Measurements from ENCODE around the gene TKFC.

TKFC gene

DNA sequence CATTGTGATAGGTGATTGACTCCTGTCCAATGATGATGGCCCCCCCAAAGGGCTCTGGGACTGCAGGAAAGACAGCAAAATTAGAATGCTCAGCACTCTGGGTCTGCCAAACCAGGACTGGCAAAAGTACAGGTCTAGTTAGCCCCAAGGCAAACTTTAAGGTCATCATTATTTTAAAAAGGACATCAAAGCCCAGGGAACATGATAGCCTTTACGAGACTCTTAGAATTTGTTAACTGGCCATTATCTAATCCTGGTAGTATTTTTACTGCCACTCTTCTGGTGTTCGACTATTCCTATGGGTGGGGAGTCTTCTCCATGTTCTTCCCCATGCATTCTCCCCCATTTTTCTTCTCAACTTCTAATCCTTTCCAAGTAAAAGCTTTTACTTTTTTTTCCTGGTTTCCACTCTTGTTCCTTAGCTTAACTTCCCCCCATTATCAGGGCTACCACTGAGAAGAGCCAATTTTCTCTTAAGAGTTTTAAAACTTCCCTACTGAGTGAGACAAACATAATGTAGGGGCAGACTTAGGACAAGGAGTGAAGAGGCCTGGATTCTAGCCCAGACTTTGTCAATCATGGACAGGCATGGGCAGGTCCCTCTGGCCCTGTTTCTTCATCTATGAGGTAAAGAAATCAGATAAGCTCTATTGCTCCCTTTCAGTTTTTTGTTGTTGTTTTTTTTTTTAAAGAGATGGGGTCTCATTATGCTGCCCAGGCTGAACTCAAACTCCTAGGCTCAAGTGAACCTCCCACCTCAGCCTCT is 7.2 kb upstream of the TKFC start:
- no peak for DNase-seq

DNA sequence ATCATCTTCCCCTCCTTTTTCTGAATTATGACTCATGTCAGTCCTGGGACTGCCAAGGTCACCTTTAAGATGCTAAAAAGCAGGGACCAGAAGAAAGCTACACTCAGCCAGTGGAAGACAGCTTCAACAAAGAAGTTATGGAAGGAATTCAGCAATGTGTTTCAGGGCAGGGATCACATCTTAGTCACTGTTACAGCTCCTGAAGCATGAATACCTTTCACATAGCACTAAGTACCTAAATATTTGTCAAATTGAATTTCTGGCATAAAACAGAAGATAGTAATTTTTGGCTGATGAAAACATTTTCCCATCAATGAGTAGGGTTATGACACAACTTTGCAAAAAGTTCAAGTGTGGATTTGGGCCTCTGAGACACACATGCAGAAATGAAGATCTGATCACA is 5.4 kb upstream of the TKFC start:
- DNase-seq: no peak

DNA sequence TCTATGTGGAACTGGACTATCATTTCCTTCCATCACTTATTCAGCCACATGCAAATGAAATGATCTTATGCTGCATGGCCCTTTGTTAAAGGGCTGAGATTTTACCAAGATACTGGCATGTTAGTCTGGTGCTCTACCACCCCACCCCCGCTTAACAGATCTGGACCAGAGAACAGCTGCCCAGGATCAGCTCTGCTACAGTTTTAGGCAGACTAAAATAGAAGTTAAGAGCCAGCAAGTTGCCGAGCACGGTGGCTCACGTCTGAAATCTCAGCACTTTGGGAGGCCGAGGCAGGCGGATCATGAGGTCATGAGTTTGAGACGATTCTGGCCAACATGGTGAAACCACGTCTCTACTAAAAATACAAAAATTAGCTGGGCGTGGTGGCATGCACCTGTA is 4.7 kb upstream of the TKFC start:
- DNase-seq: no peak

DNA sequence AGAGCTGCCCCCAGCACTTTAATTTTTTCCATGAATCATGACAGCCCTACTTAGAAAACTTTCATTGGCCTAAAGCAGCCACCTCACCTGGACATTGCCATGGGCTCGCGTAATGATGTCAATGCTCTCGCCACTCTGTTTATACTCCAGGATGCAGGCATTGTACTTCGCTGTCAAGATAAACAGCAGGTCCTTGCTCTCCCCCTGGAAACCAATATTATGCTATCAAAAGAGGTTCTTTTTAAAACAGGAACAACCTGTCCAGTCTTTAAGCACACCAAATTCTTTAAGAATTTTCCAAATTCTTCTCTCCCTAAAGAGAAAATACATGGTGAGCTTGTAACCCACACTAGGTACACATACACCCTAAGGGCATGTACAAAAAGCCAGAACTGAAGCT is 3.2 kb upstream of the TKFC start:
- no peak for DNase-seq

DNA sequence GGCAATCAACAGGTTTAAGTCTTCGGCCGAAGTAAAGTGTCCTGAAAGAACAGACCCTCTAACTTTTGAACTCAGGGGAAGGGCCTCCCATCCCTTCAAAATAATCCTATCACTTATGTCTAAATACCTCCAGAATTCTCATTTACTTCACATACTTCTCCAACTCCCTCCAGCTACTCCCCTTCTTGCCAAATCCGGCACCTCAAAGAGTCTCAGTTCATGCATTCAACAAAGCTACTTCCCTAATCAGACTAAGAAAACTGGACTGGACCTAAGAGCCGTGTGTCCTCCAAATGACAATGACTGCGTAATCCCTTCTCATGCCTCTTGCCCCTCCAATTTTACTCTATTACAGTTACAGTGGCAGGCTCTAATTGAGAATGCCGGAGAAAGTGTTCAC is 1.4 kb upstream of the TKFC start:
- DNase-seq: no peak

DNA sequence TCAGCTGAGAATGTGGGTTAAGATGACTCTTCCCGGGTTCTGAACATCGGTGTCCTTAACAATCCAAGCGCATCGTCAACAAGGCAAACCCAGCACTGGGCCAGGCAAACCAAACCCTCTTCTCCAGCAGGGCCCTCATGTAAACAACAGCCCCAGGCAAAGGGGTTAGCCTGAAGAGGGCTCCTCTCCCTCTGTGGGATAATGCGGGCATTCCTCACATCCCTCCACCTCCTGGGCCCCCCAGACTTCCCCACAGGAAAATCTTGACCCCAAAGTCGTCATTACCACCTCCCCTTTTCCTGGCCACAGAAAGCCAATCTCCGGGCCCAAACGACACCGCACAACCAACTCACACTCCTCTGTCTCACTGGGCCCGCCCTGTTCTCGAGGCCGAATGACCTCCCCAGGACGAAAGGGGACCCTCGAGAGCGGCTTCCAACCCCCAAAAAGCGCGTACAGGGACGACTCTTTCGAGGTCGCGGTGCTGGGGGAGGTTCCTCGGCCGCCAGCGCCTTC is 689 bp upstream of the TKFC start:
- DNase-seq: peak; percentile 15

DNA sequence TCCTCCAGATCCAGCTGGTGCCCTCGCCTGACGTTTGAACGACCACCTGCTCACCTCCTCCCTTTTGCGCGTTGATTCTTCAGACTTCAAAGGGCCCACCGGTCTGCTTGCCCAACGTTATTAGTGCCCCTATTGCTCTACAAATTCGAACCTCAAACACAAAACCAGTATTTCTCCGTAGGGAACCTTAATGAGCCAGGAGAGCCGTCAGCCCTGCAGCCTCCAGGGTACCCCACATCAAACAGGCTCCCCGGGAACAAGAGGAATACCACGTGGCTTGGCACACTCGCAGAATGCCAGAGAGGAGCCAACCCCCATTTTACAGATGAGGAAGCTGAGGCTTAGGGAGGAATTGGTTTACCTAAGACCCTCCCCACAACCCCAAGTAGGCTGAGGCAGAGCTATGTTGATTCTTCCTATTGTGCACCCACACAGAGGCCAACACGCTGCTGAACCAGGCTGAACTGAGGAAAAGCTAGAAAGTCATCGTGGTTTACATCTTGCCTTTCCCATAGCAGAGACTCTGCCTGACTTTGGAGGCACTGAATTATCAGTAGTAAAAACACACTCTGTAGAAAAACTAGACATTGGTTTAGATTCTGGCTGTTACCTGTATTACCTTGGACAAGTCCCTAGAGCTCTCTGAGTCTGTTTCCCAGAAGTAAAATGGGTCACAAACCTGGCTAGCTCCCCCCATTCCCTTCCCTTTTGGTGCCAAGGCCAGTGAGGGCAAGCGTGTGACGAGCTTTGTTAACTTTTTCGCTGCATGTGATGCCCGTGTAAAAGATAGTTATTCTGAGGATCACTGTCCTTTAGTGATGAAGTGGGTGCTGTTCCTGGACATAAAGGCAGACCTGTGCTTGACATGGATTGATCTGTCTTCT is 764 bp downstream of the TKFC start:
- DNase-seq: peak; percentile 38

DNA sequence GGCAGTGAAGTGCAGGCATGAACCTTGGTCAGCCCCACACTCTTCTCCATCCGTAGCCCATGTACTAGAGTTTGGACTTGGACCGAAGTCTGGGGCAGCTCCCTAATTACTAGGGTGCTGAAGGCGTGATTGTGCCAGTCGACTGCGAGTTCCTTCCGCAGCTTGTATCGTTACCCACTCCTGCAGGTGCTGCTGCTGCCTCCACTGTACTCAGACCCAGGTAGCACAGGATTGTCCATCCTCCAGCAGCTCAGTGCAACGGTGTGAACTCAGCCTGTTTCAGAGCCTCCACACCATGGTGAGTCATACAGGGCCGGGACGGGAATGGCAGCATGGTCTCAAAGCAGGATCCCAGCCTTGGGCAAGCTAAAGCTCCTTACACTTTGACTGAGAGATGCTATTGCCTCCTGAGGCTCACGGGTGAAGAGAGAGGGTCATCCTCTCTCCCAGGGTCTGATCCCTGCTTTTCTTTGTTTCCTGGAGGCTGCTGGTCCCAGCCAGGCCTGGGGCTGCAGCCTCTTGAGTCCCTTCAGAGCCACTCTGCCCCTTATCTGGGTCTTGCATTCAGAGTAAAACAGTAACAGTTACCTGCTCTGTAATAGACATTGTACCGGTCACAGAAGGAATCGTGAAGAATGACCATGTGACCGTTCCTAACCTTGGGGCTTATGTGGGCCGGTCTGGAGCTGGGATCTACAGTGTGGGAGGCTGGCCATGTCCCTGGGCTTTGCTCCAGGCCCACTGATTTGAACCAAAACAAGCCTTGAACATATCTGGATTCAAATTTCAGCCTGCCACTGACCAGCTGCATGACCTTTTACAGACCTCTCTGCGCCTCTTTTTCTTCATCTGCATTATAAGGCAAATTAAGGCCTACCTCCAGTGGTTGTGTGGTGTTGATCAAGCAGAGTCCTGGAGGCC is 1.7 kb downstream of the TKFC start:
- DNase-seq: no peak

DNA sequence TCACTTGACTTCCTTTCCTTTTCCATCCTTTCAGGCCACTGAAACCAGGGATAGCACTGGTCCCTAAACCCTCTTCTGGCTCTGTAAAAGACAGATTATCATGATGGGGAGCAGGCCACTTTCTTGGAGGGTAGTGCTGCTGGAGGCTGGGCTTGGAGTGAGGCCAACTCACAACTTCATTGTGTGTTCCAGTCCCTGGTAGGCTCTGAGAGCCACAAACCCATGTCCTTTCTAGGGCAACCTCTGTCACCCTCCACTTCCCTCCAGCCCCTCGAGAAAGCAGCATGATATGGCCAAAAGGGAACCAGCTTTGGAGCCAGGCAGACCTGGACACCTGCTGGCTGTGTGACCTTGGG is 2.3 kb downstream of the TKFC start:
- no peak for DNase-seq

DNA sequence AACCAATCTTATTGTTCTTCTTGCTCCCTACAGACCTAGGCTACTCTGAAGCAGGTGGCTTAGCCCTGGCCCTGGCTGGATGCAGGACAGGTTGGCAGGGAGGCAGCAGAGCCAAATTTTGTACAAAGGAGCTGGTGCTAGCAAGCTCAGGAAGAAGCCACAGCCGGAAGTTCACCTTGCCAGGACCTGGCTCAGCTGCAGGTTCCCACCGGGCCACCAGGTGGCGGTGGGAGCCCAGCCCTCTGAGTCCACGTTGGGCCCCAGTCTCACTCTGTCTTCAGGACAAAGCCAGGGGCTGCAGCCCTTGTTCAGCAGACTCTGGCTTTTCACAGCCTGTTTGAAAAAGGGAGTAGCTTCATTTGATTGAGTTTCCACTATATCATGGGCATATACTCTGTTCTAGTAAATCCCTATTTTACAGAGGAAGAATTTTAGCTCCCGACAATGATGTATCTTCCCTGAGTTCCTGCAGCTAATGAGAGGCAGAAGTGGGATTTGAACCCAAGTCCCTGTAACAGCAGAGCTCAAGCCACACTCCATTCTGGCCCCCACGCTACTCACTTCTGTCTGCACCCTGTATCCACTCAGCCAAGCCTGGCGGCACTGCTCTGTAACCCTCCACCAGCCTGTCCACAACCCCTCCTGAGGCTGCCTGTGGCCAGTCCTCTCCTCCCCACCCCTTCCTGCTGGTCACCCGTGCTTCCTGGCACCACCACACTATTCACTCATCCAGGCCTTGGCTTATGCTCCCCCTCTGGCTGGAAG is 3.3 kb downstream of the TKFC start:
- peak; percentile 90 for DNase-seq

DNA sequence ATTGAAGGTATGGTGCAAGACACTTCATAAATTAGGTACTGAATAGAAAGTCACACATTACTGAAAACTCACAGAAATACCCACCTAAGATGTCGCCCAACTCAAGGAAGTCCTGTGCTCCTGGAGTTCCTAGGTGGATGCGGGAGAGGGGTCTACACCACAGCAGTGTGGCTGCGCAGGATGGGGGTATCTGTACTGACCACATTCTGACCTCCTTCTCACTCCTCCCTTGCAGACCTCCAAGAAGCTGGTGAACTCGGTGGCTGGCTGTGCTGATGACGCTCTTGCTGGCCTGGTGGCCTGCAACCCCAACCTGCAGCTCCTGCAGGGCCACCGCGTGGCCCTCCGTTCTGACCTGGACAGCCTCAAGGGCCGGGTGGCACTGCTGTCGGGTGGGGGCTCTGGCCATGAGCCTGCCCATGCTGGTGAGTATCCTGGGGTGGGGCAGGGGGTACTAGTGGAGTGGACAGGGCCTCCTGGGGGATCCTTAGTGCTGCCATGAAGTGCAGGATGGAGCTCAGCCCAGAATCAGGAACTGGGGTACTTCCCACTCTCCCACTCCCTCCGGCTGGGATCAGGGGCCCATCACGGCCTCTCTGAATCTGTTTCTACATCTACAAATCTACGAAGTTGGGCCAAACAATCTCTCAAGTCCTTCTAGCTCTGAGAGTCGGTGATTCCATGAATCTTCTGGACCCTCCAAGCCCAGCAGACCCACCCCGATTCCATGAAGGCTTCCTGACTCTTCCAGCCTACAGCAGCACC is 4.9 kb downstream of the TKFC start:
- DNase-seq: no peak

DNA sequence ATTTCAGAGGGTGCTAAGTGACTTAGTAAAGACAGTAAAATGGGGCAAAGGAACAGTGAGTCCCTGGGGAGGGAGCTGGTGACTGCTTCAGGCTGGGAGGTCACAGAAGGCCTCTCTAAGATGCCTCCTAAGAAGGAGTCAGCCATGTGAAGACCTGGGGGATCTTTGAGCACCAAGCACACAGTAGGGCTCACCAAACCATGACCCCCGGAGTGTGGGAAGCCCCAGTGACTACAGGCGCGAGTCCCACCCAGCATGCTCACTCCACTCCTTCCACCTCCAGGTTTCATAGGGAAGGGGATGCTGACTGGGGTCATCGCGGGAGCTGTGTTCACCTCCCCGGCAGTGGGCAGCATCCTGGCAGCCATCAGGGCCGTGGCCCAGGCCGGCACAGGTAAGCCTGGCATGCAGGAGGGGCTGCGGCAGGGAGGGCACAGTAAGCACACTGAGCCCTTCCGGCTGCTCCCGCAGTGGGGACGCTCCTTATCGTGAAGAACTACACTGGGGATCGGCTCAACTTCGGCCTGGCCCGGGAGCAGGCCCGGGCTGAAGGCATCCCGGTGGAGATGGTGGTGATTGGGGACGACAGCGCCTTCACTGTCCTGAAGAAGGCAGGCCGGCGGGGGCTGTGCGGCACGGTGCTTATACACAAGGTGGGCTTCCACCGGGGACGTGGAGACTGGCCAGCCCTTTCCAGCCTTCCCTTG is 5.9 kb downstream of the TKFC start:
- no peak for DNase-seq

DNA sequence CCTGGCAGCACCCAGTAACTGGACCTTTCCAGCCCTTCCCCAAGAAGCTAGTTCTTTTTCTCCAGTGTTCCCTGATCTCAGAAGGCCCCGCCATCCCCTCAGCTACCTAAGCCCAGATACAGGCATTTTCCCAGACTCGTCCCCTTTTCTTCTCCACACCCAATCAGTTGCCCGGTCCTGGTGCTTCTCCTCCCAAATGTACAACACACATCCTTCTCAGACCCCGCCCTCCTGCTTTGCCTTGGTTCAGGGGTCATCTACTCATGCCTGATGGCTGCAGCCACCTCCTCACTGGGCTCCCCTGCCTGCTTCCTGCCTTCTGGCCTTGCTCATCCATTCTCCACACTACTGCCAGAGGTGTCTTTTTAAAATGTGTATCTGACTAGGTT is 6.5 kb downstream of the TKFC start:
- DNase-seq: no peak

DNA sequence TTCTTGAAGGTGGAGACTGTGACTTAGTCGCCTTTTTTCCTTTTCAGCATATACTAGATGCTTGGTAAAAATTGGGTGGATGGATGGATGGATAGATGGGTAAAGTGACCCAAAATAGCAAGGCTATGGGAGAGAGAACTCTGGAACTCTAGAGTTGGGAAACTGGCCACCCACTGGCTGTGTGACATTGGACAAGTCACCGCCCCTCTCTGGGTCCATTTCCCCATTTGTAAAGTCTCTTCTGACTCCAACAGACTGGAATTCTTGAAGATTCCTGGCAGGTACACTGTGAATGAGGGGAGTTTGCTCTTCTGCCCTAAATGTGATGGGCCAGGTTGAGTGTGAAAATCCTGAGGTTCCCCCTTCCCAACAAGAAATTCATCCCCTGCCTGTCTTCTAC is 8.0 kb downstream of the TKFC start:
- no peak for DNase-seq

DNA sequence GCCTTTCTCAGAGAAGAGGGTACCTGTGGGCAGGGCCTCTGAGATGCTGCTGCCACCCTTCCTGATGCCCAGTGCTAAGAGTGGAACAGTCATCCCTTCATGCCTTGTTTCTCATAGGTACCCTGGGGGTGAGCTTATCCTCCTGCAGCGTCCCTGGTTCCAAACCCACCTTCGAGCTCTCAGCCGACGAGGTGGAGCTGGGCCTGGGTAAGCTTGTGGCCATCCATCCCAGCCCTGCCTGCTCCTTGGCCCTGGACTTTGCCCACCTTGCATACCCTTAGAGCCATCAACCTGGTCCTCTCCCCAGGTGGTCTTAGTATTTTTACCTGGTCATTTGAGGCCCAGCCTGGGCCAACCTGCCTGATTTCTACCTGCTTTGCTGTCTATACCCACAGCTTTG is 8.7 kb downstream of the TKFC start:
- no peak for DNase-seq

DNA sequence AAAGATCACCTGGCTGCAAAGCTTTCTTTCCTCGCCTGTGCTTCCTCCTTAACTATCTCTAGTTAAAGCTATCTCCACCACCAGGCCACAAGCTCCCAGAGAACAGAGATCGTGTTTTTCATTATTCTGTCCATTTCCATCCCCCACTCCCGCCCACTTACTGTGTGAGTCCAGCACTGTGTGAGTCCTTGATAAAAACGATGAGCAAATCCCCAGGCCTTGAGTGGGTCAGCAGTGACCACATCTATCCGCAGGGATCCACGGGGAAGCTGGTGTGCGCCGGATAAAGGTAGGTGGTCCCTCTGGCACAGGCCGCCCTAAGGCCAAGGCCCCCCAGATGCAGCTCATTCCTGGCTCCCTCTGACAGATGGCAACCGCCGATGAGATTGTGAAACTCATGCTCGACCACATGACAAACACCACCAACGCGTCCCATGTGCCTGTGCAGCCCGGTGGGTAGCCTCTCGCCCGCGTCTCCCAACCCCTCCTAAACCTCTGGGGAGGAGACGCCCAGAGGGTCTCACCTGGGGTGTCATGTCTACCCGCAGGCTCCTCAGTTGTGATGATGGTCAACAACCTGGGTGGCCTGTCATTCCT is 9.3 kb downstream of the TKFC start:
- DNase-seq: no peak

DNA sequence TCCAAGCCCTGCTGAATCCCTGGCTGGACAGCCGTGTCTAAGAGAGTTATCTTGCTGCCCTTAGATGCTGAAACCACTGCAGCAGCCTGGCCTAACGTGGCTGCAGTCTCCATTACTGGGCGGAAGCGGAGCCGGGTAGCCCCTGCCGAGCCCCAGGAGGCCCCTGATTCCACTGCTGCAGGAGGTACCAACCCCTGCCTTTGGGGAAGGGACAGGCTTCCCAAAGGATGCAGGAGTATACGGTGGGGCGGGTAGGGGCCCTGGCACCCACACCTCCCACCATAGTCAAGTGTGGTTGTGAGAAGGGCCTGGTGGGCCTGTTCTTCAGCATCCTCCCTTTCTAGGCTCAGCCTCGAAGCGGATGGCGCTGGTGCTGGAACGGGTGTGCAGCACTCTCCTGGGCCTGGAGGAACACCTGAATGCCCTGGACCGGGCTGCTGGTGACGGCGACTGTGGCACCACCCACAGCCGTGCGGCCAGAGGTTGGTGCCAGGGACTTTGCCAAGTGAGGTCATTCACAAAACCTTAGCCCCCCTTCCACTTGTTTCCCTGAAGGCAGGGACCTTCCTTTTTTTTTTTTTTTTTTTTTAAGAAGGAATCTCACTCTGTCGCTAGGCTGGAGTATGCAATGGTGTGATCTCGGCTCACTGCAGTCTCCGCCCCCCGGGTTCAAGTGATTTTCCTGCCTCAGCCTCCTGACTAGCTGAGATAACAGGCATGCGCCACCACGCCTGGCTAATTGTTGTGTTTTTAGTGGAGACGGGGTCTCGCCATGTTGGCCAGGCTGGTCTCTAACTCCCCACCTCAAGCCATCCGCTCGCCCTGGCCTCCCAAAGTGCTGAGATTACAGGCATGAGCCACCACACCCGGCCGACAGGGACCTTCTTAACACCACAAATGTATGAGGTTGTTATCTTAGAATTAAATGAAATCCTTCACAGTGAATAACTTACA is 11.0 kb downstream of the TKFC start:
- DNase-seq: no peak

DNA sequence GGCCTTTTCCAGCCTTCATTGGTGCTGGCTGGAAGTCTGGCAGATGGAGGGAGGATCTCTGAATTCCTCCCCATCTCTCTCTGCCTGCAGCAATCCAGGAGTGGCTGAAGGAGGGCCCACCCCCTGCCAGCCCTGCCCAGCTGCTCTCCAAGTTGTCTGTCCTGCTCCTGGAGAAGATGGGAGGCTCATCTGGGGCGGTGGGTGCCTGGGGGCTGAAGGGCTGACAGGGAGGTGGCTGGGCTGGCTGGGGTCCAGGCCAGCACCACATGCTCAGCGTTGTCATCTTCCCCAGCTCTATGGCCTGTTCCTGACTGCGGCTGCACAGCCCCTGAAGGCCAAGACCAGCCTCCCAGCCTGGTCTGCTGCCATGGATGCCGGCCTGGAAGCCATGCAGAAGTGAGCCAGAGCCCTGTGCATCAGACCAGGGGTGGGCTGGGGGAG is 12.2 kb downstream of the TKFC start:
- DNase-seq: no peak

All from activated CD4-positive, alpha-beta T cell treated with anti-CD3 and anti-CD28 coated beads, Interleukin-10, Interleukin-2, amounts not matched to agents 100 ng/mL and 50 ng/mL, durations not matched to agents 16 hours and 8 hours (primary cell).